ENCODE measurements around the gene CYTH4. TPM values are rescaled to one million over a fixed set of nuclear protein-coding genes. Genes with fewer than 3 reads are reported as not detected.

The CYTH4 gene
- total RNA-seq, 1 experiment from 2014 or later: 1.2 TPM

GRCh38 chr22:37344735-37345449 is 62.6 kb downstream of the CYTH4 start:
- DNase-seq (ENCODE audit: low read depth): no peak

- peak; percentile 92 for DNase-seq (ENCODE audit: low read depth)
Observed at GRCh38 chr22:37345863-37346504, 63.7 kb downstream of the CYTH4 start.

GRCh38 chr22:37346505-37346895 is 64.2 kb downstream of the CYTH4 start:
- no peak for DNase-seq (ENCODE audit: low read depth)

GRCh38 chr22:37349043-37349814 is 66.9 kb downstream of the CYTH4 start:
- DNase-seq (ENCODE audit: low read depth): no peak

- no peak for DNase-seq (ENCODE audit: low read depth)
Observed at GRCh38 chr22:37351232-37351631, 68.9 kb downstream of the CYTH4 start.

GRCh38 chr22:37352481-37352880 is 70.2 kb downstream of the CYTH4 start:
- DNase-seq (ENCODE audit: low read depth): no peak

GRCh38 chr22:37353839-37354238 is 71.5 kb downstream of the CYTH4 start:
- DNase-seq (ENCODE audit: low read depth): peak; percentile 79

- DNase-seq (ENCODE audit: low read depth): no peak
Observed at GRCh38 chr22:37354261-37354660, 72.0 kb downstream of the CYTH4 start.

- no peak for DNase-seq (ENCODE audit: low read depth)
Observed at GRCh38 chr22:37354670-37355069, 72.4 kb downstream of the CYTH4 start.

- no peak for DNase-seq (ENCODE audit: low read depth)
Observed at GRCh38 chr22:37355174-37355573, 72.9 kb downstream of the CYTH4 start.

GRCh38 chr22:37356922-37357321 is 74.6 kb downstream of the CYTH4 start:
- DNase-seq (ENCODE audit: low read depth): no peak

- peak; percentile 23 for DNase-seq (ENCODE audit: low read depth)
Observed at GRCh38 chr22:37357446-37358075, 75.3 kb downstream of the CYTH4 start.

GRCh38 chr22:37358386-37358785 is 76.1 kb downstream of the CYTH4 start:
- no peak for DNase-seq (ENCODE audit: low read depth)

GRCh38 chr22:37358917-37359316 is 76.6 kb downstream of the CYTH4 start:
- no peak for DNase-seq (ENCODE audit: low read depth)

- DNase-seq (ENCODE audit: low read depth): no peak
Observed at GRCh38 chr22:37362621-37363020, 80.3 kb downstream of the CYTH4 start.

GRCh38 chr22:37363261-37363992 is 81.1 kb downstream of the CYTH4 start:
- no peak for DNase-seq (ENCODE audit: low read depth)

Other genes with a start within 250 kb of the CYTH4 start
- gene KCTD17, start 230.8 kb upstream of the CYTH4 start, total RNA-seq (2014; rRNA removed; shearing (Covaris generic)): 9.6 and 12.9 TPM in 2 replicates
- gene TMPRSS6, start 172.8 kb upstream of the CYTH4 start, total RNA-seq (2014; rRNA removed; shearing (Covaris generic)): not detected in 2 replicates
- gene IL2RB, start 132.6 kb upstream of the CYTH4 start, total RNA-seq (2014; rRNA removed; shearing (Covaris generic)): 0.10 TPM in 1 of 2 replicates, not detected in the other
- gene C1QTNF6, start 94.3 kb upstream of the CYTH4 start, total RNA-seq (2014; rRNA removed; shearing (Covaris generic)): 2.0 and 2.2 TPM in 2 replicates
- not detected in 2 replicates for gene SSTR3, start 70.0 kb upstream of the CYTH4 start, total RNA-seq (2014; rRNA removed; shearing (Covaris generic))
- gene RAC2, start 38.2 kb upstream of the CYTH4 start, total RNA-seq (2014; rRNA removed; shearing (Covaris generic)): 138 and 151 TPM in 2 replicates
- under 0.01 TPM in 1 of 2 replicates, not detected in the other for gene ELFN2, start 145.0 kb downstream of the CYTH4 start, total RNA-seq (2014; rRNA removed; shearing (Covaris generic))
- not detected in 2 replicates for gene MFNG, start 203.9 kb downstream of the CYTH4 start, total RNA-seq (2014; rRNA removed; shearing (Covaris generic))
- 3.5 and 3.6 TPM in 2 replicates for gene CARD10, start 236.9 kb downstream of the CYTH4 start, total RNA-seq (2014; rRNA removed; shearing (Covaris generic))